ENCODE data around the gene SCAI.

SCAI gene

DNA sequence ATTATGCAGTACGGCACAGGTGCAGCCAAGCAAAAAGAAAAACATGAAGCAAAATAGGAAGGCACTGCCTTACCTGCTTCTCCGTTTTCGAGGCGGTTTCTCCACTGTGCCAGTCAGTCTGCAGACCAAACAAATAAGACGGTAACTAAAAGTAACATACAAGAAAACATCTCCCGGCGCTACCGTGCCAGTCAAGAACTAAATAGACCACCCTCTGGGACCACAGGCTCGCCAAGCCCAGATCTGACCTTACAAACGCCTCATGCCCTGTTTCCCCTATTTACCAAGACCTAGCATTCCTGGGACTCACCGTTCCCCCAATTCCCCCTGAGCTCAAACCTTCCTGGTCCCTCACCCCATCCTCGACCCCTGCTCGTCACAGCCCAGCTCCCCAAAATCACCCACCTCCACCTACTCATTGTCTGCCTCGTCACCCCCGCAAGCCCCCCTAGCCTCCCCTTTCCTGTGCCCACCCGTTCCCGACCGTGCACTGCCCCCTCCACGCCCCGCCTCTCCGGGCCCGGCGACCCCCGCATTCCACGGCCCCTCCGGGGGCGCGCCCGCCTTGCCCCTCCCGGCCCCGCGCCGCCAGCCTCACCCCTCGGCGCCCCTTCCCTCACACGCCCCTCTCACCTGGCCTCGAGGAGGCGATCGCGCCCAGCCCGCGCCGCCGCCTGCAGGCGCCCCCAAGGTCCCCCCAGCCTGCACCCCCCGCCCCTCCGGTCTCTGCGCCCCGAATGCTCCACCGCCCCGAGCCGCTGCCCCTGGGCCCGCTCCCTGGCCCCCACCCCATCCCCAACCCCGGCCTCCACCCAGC is 560 bp downstream of the SCAI start:
- peak overlapping the region; percentile 45 for H3K27ac ChIP-seq
- TF ChIP-seq, protein P1, sequence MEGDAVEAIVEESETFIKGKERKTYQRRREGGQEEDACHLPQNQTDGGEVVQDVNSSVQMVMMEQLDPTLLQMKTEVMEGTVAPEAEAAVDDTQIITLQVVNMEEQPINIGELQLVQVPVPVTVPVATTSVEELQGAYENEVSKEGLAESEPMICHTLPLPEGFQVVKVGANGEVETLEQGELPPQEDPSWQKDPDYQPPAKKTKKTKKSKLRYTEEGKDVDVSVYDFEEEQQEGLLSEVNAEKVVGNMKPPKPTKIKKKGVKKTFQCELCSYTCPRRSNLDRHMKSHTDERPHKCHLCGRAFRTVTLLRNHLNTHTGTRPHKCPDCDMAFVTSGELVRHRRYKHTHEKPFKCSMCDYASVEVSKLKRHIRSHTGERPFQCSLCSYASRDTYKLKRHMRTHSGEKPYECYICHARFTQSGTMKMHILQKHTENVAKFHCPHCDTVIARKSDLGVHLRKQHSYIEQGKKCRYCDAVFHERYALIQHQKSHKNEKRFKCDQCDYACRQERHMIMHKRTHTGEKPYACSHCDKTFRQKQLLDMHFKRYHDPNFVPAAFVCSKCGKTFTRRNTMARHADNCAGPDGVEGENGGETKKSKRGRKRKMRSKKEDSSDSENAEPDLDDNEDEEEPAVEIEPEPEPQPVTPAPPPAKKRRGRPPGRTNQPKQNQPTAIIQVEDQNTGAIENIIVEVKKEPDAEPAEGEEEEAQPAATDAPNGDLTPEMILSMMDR (IDR thresholded peaks at IDR 0.05): no peak
- TF ChIP-seq ZFX (IDR thresholded peaks at IDR 0.05; ENCODE audit: borderline replicate concordance): no peak

DNA sequence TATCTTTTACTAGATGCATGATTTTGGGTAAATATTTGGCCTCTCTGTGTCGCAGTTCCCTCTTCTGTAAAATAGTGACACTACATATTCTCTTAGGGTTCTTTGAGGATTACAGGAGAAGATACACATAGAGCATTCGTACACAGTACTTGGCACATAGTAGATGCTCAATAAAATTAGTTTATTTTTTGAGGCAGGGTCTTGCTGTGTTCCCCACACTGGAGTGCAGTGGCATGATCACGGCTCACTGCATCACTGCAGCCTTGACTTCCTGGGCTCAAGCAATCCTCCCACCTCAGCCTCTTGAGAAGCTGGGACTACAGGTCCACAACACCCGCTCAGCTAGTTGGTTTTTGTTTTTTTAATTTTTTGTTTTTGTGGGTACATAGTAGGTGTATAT is 1.6 kb downstream of the SCAI start:
- peak overlapping the region; percentile 1 for H3K27ac ChIP-seq
- TF ChIP-seq, protein P1 (IDR thresholded peaks at IDR 0.05): no peak
- TF ChIP-seq ZFX (IDR thresholded peaks at IDR 0.05; ENCODE audit: borderline replicate concordance): no peak

DNA sequence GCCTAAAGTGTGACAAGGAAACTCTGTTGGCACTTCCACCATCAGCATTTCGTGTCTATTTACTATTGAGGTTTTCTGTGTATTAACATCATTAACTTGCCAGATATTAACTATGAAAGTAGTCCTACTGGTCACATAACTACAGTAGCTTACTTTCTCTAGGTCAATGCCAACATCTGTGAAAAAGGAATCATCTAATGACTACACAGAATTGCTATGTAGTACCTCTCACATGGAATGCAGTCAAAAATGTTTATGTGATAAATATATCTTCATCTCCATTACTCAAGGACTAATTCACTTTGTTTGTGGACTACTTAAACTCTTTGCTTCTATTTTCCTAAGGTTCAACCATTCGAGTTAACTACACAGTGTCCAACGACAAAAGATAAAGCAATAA is 2.1 kb downstream of the SCAI start:
- H3K27ac ChIP-seq: peak overlapping the region; percentile 1
- no peak for TF ChIP-seq ZFX (IDR thresholded peaks at IDR 0.05; ENCODE audit: borderline replicate concordance)
- TF ChIP-seq, protein P1 (IDR thresholded peaks at IDR 0.05): no peak

DNA sequence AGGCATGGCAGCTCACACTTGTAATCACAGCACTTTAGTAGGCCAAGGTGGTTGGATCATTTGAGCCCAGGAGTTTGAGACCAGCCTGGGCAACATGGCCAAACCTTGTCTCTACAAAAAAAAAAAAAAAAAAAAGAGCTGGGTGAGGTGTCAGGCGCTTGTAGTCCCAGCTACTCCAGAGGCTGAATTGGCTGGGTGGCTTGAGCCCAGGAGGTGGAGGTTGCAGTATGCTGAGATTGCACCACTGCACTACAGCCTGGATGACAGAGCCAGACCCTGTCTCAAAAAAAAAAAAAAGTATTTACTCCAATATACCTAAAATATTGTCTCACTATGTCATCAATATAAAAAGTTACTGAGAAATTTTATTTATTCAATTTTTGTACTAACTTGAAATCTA is 2.8 kb downstream of the SCAI start:
- no peak overlapping the region for H3K27ac ChIP-seq
- TF ChIP-seq, protein P1 (IDR thresholded peaks at IDR 0.05): no peak
- TF ChIP-seq ZFX (IDR thresholded peaks at IDR 0.05; ENCODE audit: borderline replicate concordance): no peak

DNA sequence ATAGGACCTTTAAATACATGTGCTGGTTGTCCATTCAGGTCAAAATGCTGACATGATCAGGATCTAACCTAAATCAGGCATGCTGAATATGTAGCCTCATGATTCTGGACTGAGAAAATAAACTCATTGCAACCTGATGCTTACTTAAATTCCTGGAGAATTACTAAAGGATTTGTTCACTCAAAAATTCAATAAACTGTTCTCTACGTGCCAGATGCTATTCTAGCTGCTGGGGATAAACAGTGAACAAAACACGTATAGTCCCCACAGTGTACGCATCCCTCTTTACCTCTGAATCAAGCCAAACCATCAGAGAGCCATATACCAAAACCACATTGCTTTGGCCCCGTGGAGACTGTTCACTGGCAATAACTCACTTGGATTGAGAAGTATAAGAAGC is 6.1 kb downstream of the SCAI start:
- H3K27ac ChIP-seq: no peak overlapping the region
- no peak for TF ChIP-seq ZFX (IDR thresholded peaks at IDR 0.05; ENCODE audit: borderline replicate concordance)
- TF ChIP-seq, protein P1 (IDR thresholded peaks at IDR 0.05): no peak

DNA sequence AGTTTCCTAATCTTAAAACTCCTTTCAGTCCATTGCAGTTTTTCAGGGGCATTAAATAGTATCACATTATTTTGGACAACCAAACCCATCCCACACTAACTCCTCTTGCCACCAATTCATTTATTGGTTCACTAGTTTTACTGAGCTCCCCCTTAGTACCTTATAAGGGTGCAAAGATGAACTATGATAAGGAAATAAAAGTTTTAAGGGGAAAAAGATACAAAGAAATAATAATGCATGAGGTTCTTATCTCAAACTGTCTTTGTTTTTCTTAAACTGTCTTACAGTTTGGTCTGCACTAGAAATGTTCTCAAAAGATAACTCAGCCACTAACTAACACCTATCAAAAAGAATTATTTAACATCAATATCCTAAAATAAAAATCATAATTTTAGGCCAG is 8.4 kb downstream of the SCAI start:
- TF ChIP-seq, protein P1 (IDR thresholded peaks at IDR 0.05): no peak
- no peak for TF ChIP-seq ZFX (IDR thresholded peaks at IDR 0.05; ENCODE audit: borderline replicate concordance)
- H3K27ac ChIP-seq: no peak overlapping the region

Measured in 22Rv1 (cell line).